CD14-positive monocyte (primary cell): ENCODE results near the gene RYK. TPM values are rescaled to one million over a fixed set of nuclear protein-coding genes. Genes with fewer than 3 reads are reported as not detected.

ENCODE experiments used
- DNase-seq, 3 donors: peaks; one replicate each; pipeline ENCODE4 v3.0.0-alpha.2; 2011 to 2022
- H2AFZ ChIP-seq: 2 replicates; pipeline ENCODE4 v1.6.0; 2012; ENCODE audit warnings: mild to moderate bottlenecking, low read depth, low read length, inconsistent platforms; ENCODE audit not compliant: insufficient read depth, poor library complexity, severe bottlenecking
- H3K27ac ChIP-seq, 2 donors: 1 replicate in 1 of 2; 2 replicates in 1 of 2; pipeline ENCODE4 v1.5.1; 2012 to 2013; ENCODE audit warnings: low read length in 2 of 2, control low read depth in 1 of 2, inconsistent platforms in 1 of 2, low read depth in 1 of 2, mild to moderate bottlenecking in 1 of 2
- H3K27me3 ChIP-seq, 2 donors: one replicate each; pipeline versions ENCODE4 v1.6.0 to v1.6.1; 2011 to 2013; ENCODE audit warnings: low read length in 2 of 2; ENCODE audit not compliant: control insufficient read depth in 2 of 2, insufficient read depth in 2 of 2
- H3K36me3 ChIP-seq, 2 donors: replicated peaks in 1 of 2; 1 replicate in 1 of 2; 2 replicates in 1 of 2; pipeline versions ENCODE4 v1.5.1 to v1.6.1; 2012 to 2013; ENCODE audit warnings: low read length in 2 of 2, control low read depth in 1 of 2, inconsistent platforms in 1 of 2, mild to moderate bottlenecking in 1 of 2; ENCODE audit not compliant: insufficient read depth in 2 of 2, control insufficient read depth in 1 of 2
- H3K4me1 ChIP-seq, 2 donors: 1 replicate in 1 of 2; 2 replicates in 1 of 2; pipeline versions ENCODE4 v1.5.1 to v1.6.1; 2012 to 2013; ENCODE audit warnings: low read length in 2 of 2, control low read depth in 1 of 2, inconsistent platforms in 1 of 2, mild to moderate bottlenecking in 1 of 2, moderate library complexity in 1 of 2; ENCODE audit not compliant: insufficient read depth in 2 of 2, control insufficient read depth in 1 of 2
- H3K4me2 ChIP-seq: replicated peaks from 2 replicates; pipeline ENCODE3; 2012; ENCODE audit warnings: low read length, moderate library complexity, mild to moderate bottlenecking; ENCODE audit not compliant: poor library complexity, severe bottlenecking; ENCODE audit errors: extremely low read depth
- H3K4me3 ChIP-seq, 3 experiments: fragments of 200-600 bp in 1 of 3; sonication (generic) in 1 of 3; replicated peaks in 1 of 3; 1 replicate in 2 of 3; 2 replicates in 1 of 3; pipeline ENCODE4 v1.5.1; 2011 to 2013; ENCODE audit warnings: low read length in 3 of 3, mild to moderate bottlenecking in 3 of 3, control low read depth in 2 of 3, low read depth in 2 of 3, inconsistent platforms in 1 of 3, moderate library complexity in 1 of 3
- H3K79me2 ChIP-seq: 2 replicates; pipeline ENCODE4 v1.6.0; 2012; ENCODE audit warnings: mild to moderate bottlenecking, control low read depth, inconsistent platforms, low read length, moderate library complexity; ENCODE audit not compliant: insufficient read depth
- H3K9ac ChIP-seq: 2 replicates; pipeline ENCODE4 v1.6.0; 2017; ENCODE audit warnings: low read length, mild to moderate bottlenecking; ENCODE audit not compliant: insufficient read depth, poor library complexity, severe bottlenecking
- H3K9me3 ChIP-seq, 2 donors: replicated peaks in 1 of 2; 1 replicate in 1 of 2; 2 replicates in 1 of 2; pipeline versions ENCODE4 v1.5.1 to v1.6.1; 2012 to 2013; ENCODE audit warnings: low read length in 2 of 2, control low read depth in 1 of 2; ENCODE audit not compliant: control insufficient read depth in 1 of 2, insufficient read depth in 1 of 2
- H4K20me1 ChIP-seq: 2 replicates; pipeline ENCODE4 v1.6.0; 2012; ENCODE audit warnings: mild to moderate bottlenecking, low read length, control low read depth, moderate library complexity; ENCODE audit not compliant: insufficient read depth
- H3K27ac Mint-ChIP-seq, 7 donors: one replicate each; pipeline ENCODE4 v1.8.0; 2020; ENCODE audit warnings: mild to moderate bottlenecking in 7 of 7, mixed read lengths in 7 of 7, moderate library complexity in 6 of 7, inconsistent platforms in 2 of 7
- H3K27me3 Mint-ChIP-seq, 3 donors: one replicate each; pipeline ENCODE4 v1.8.0; 2021 to 2022; ENCODE audit warnings: low read depth in 3 of 3, mild to moderate bottlenecking in 3 of 3, mixed read lengths in 3 of 3, moderate library complexity in 3 of 3, inconsistent platforms in 1 of 3
- H3K36me3 Mint-ChIP-seq, 2 donors: one replicate each; pipeline ENCODE4 v1.8.0; 2020; ENCODE audit warnings: mixed read lengths in 2 of 2, inconsistent platforms in 1 of 2, mild to moderate bottlenecking in 1 of 2
- H3K4me1 Mint-ChIP-seq: one replicate; pipeline ENCODE4 v1.8.0; 2020; ENCODE audit warnings: mild to moderate bottlenecking, mixed read lengths
- H3K4me3 Mint-ChIP-seq, 2 donors: one replicate each; pipeline ENCODE4 v1.8.0; 2020; ENCODE audit warnings: mild to moderate bottlenecking in 2 of 2, mixed read lengths in 2 of 2, moderate library complexity in 1 of 2
- H3K9me3 Mint-ChIP-seq, 7 donors: one replicate each; pipeline ENCODE4 v1.8.0; 2020 to 2022; ENCODE audit warnings: mixed read lengths in 7 of 7, mild to moderate bottlenecking in 6 of 7, moderate library complexity in 6 of 7, inconsistent platforms in 2 of 7
- CTCF ChIP-seq: fragments of 200-600 bp; IDR thresholded peaks from one replicate; pipeline ENCODE4 v1.8.0; 2022; ENCODE audit warnings: antibody characterized with exemption, mild to moderate bottlenecking
- WGBS: methylation state at CpG from one replicate; pipeline ENCODE4 v1.1.5; 2013; ENCODE audit warnings: missing lambda C conversion rate; ENCODE audit not compliant: insufficient coverage; 5-methylcytosine and 5-hydroxymethylcytosine counted together
- intact Hi-C, 2 donors: fragments of 100-400 bp; cut with micrococcal nuclease; formaldehyde crosslinking; loops; one replicate each; pipeline versions ENCODE4 v1.15.0 to v1.15.1; 2023
- polyA plus RNA-seq, 3 donors: library from polyadenylated mRNA; depleted of rRNA in 1 of 3; unstranded in 2 of 3; stranded (reverse) in 1 of 3; fragments of 300-500 nt in 2 of 3; fragments of >200 nt in 1 of 3; fragmentation: Illumina TruSeq in 2 of 3; gene quantifications; 1 replicate in 2 of 3; 2 replicates in 1 of 3; pipeline ENCODE4 v1.2.3, GENCODE V29; 2012 to 2021

RYK gene
- polyA plus RNA-seq, 3 donors, result 3.5 to 14.2 (median 5.0) TPM

GRCh38 chr3:134296616-134297015, 46.0 kb upstream of the RYK start:
- peaks cover 0 to 3% (median 0%) of the 10 kb centered on the region in 7 donors for H3K9me3 Mint-ChIP-seq
- no peaks in the 10 kb centered on the region for H3K36me3 Mint-ChIP-seq
- peaks cover 4 to 28% (median 14%) of the 10 kb centered on the region in 3 donors for H3K27me3 Mint-ChIP-seq
- Histone ChIP-seq H3K4me3 (no peak overlapping the region), H3K9ac (no peak overlapping the region), H4K20me1 (no peaks in the 10 kb centered on the region), H3K4me1 (no peaks in the 10 kb centered on the region), H3K4me2 (no peak overlapping the region), H3K79me2 (no peaks in the 10 kb centered on the region), H2AFZ (no peak overlapping the region), H3K27ac (no peak overlapping the region), H3K36me3 (no peaks in the 10 kb centered on the region), H3K9me3 (no peaks in the 10 kb centered on the region), H3K27me3 (peaks cover 9 to 11% of the 10 kb centered on the region in 2 donors)
- H3K4me1 Mint-ChIP-seq, result peaks cover 2% of the 10 kb centered on the region
- H3K4me3 Mint-ChIP-seq, result peak overlapping the region in 1 of 2 donors; percentile 49
- intact Hi-C loops, result no loop called here
- TF ChIP-seq CTCF, result no peak
- DNase-seq, result no peak
- no peak overlapping the region for H3K27ac Mint-ChIP-seq

DNA sequence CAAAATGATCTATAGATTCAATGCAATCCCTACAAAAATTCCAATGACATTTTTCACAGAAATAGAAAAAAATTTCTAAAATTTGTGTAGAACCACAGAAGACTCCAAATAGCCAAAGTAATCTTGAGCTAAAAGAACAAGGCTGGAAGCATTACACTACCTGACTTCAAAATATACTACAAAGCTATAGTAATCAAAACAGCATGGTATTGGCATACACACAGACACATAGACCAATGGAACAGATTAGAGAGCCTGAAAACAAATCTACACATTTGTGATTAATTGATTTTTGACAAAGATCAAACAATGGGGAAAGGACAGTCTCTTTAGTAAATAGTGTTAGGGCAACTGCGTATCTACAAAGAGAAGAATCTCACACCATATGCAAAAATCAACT, 45.3 kb upstream of the RYK start:
- H3K4me3 Mint-ChIP-seq, result no peak overlapping the region
- no peak overlapping the region for H3K4me2 ChIP-seq
- no peak overlapping the region for H2AFZ ChIP-seq
- H3K4me3 ChIP-seq, result no peak overlapping the region
- H3K4me1 Mint-ChIP-seq, result peaks cover 2% of the 10 kb centered on the region
- no peaks in the 10 kb centered on the region for H4K20me1 ChIP-seq
- peaks cover 9 to 11% of the 10 kb centered on the region in 2 donors for H3K27me3 ChIP-seq
- H3K27ac ChIP-seq, result no peak overlapping the region
- WGBS, result no CpG with 5 or more reads among the region's 1 CpG
- intact Hi-C loops, result no loop called here
- H3K27ac Mint-ChIP-seq, result no peak overlapping the region
- H3K9me3 Mint-ChIP-seq, result peaks cover 0 to 3% (median 0%) of the 10 kb centered on the region in 7 donors
- no peak overlapping the region for H3K9ac ChIP-seq
- no peaks in the 10 kb centered on the region for H3K9me3 ChIP-seq
- DNase-seq, result no peak
- no peaks in the 10 kb centered on the region for H3K4me1 ChIP-seq
- TF ChIP-seq CTCF, result no peak
- no peaks in the 10 kb centered on the region for H3K79me2 ChIP-seq
- no peaks in the 10 kb centered on the region for H3K36me3 ChIP-seq
- no peaks in the 10 kb centered on the region for H3K36me3 Mint-ChIP-seq
- peaks cover 4 to 25% (median 17%) of the 10 kb centered on the region in 3 donors for H3K27me3 Mint-ChIP-seq
